Pulmonary artery endothelial cell (primary cell): ENCODE measurements around the gene TARBP2. TPM values are rescaled to one million over a fixed set of nuclear protein-coding genes. Genes with fewer than 3 reads are reported as not detected.

Experiments
- DNase-seq: peaks from one replicate; pipeline ENCODE4 v3.0.0-alpha.2; 2011; ENCODE audit warnings: low read depth, low spot score
- total RNA-seq: library from RNA; depleted of rRNA; stranded (reverse); fragments of >200 nt; gene quantifications from 2 replicates; pipeline ENCODE4 v1.2.3, GENCODE V29; 2014

TARBP2 gene
- total RNA-seq, result 60.3 and 69.8 TPM in 2 replicates

- DNase-seq, result peak; percentile 99
These were observed at the start of gene TARBP2 for GRCh38 chr12:53500776-53501614. Gene TARBP2 (plus strand): TSS chr12:53501283. CDS start chr12:53501409, 126 bp downstream.

GRCh38 chr12:53451661-53452158 is 49.4 kb upstream of the TARBP2 start, which contains the start of gene PCBP2:
Gene PCBP2 (plus strand): TSS chr12:53452102. CDS start chr12:53454801, 2,699 bp downstream.
- DNase-seq, result peak; percentile 98

- peak; percentile 60 for DNase-seq
These were observed 48.7 kb upstream of the TARBP2 start for GRCh38 chr12:53452159-53453077.

- no peak for DNase-seq
These were observed 47.0 kb upstream of the TARBP2 start for GRCh38 chr12:53453953-53454640.

GRCh38 chr12:53454707-53455106 is 46.4 kb upstream of the TARBP2 start:
- DNase-seq, result no peak

GRCh38 chr12:53456654-53457366 is 44.3 kb upstream of the TARBP2 start:
- DNase-seq, result no peak

GRCh38 chr12:53459097-53459496 is 42.0 kb upstream of the TARBP2 start:
- no peak for DNase-seq

- DNase-seq, result no peak
These were observed 40.0 kb upstream of the TARBP2 start for GRCh38 chr12:53461059-53461458.

GRCh38 chr12:53461591-53461990 is 39.5 kb upstream of the TARBP2 start:
- no peak for DNase-seq

GRCh38 chr12:53462935-53463334 is 38.1 kb upstream of the TARBP2 start:
- DNase-seq, result no peak

GRCh38 chr12:53463802-53464560 is 37.1 kb upstream of the TARBP2 start:
- no peak for DNase-seq

GRCh38 chr12:53464685-53465418 is 36.2 kb upstream of the TARBP2 start:
- no peak for DNase-seq

- no peak for DNase-seq
These were observed 35.4 kb upstream of the TARBP2 start for GRCh38 chr12:53465679-53466078.

GRCh38 chr12:53466640-53467039 is 34.4 kb upstream of the TARBP2 start:
- no peak for DNase-seq

- DNase-seq, result no peak
These were observed 34.0 kb upstream of the TARBP2 start for GRCh38 chr12:53467082-53467481.

GRCh38 chr12:53467880-53468279 is 33.2 kb upstream of the TARBP2 start:
- no peak for DNase-seq

- DNase-seq, result no peak
These were observed 32.8 kb upstream of the TARBP2 start for GRCh38 chr12:53468282-53468681.

GRCh38 chr12:53472056-53472582 is 29.0 kb upstream of the TARBP2 start:
- DNase-seq, result no peak

GRCh38 chr12:53474077-53474476 is 27.0 kb upstream of the TARBP2 start:
- DNase-seq, result no peak
